Pericardium fibroblast (primary cell): ENCODE data around the gene WFDC10B. TPM values are rescaled to one million over a fixed set of nuclear protein-coding genes. Genes with fewer than 3 reads are reported as not detected.

ENCODE experiments used
- total RNA-seq: library from RNA; depleted of rRNA; stranded (reverse); fragments of >200 nt; gene quantifications from 2 replicates; pipeline ENCODE4 v1.2.3, GENCODE V29; 2015

WFDC10B gene
- not detected in 2 replicates for total RNA-seq

GRCh38 chr20:45704969-45705637, at the start of gene WFDC10B:
Gene WFDC10B, minus strand, starts transcription at chr20:45705019. Its CDS starts 19,027 bp downstream, at chr20:45685992.

GRCh38 chr20:45722047-45722446, 17.2 kb upstream of the WFDC10B start, which contains the start of gene SPINT4:
Gene SPINT4, plus strand, starts transcription at chr20:45722347. Its CDS starts 21 bp downstream, at chr20:45722368.

GRCh38 chr20:45701873-45702272, 2.9 kb downstream of the WFDC10B start, which contains the start of gene WFDC13:
Gene WFDC13, plus strand, starts transcription at chr20:45702038. Its CDS starts 86 bp downstream, at chr20:45702124.

GRCh38 chr20:45670139-45670538, 34.7 kb downstream of the WFDC10B start, which contains the start of gene WFDC11:
Gene WFDC11, minus strand, starts transcription at chr20:45670239. Its CDS starts 19,639 bp downstream, at chr20:45650600.

Other genes with a start within 250 kb of the WFDC10B start
- not detected in 2 replicates for gene WFDC2, start 235.3 kb downstream of the WFDC10B start, total RNA-seq
- gene SPINT3, start 189.4 kb downstream of the WFDC10B start, total RNA-seq = not detected in 2 replicates
- not detected in 2 replicates for gene WFDC6, start 165.5 kb downstream of the WFDC10B start, total RNA-seq
- not detected in 2 replicates for gene EPPIN, start 157.6 kb downstream of the WFDC10B start, total RNA-seq
- gene WFDC8, start 125.7 kb downstream of the WFDC10B start, total RNA-seq = not detected in 2 replicates
- gene WFDC10A, start 75.3 kb downstream of the WFDC10B start, total RNA-seq = not detected in 2 replicates
- not detected in 2 replicates for gene WFDC9, start 73.7 kb downstream of the WFDC10B start, total RNA-seq
- not detected in 2 replicates for gene WFDC11, start 34.8 kb downstream of the WFDC10B start, total RNA-seq
- gene WFDC13, start 3.0 kb downstream of the WFDC10B start, total RNA-seq = not detected in 2 replicates
- gene SPINT4, start 17.3 kb upstream of the WFDC10B start, total RNA-seq = not detected in 2 replicates
- 1.7 TPM in 1 of 2 replicates, not detected in the other for gene WFDC3, start 86.9 kb upstream of the WFDC10B start, total RNA-seq
- gene DNTTIP1, start 86.9 kb upstream of the WFDC10B start, total RNA-seq = 26.6 and 27.2 TPM in 2 replicates
- gene UBE2C, start 107.6 kb upstream of the WFDC10B start, total RNA-seq = 6.1 and 7.2 TPM in 2 replicates
- gene TNNC2, start 122.3 kb upstream of the WFDC10B start, total RNA-seq = 1.1 and 12.2 TPM in 2 replicates
- gene SNX21, start 128.8 kb upstream of the WFDC10B start, total RNA-seq = 69.8 and 74.2 TPM in 2 replicates
- 31.3 and 31.7 TPM in 2 replicates for gene ACOT8, start 152.4 kb upstream of the WFDC10B start, total RNA-seq
- gene ZSWIM3, start 152.6 kb upstream of the WFDC10B start, total RNA-seq = 2.1 and 3.9 TPM in 2 replicates
- 10.2 and 10.3 TPM in 2 replicates for gene ZSWIM1, start 176.2 kb upstream of the WFDC10B start, total RNA-seq
- 1.0 and 1.6 TPM in 2 replicates for gene SPATA25, start 182.6 kb upstream of the WFDC10B start, total RNA-seq
- gene NEURL2, start 186.2 kb upstream of the WFDC10B start, total RNA-seq = 3.6 and 4.9 TPM in 2 replicates
- gene CTSA, start 186.3 kb upstream of the WFDC10B start, total RNA-seq = 130 and 166 TPM in 2 replicates
- gene PLTP, start 207.1 kb upstream of the WFDC10B start, total RNA-seq = 216 and 217 TPM in 2 replicates
- gene PCIF1, start 229.7 kb upstream of the WFDC10B start, total RNA-seq = 11.6 and 16.3 TPM in 2 replicates